Keratinocyte (primary cell): ENCODE data around the gene NCKIPSD. TPM values are rescaled to one million over a fixed set of nuclear protein-coding genes. Genes with fewer than 3 reads are reported as not detected.

Experiments used
- DNase-seq: peaks from one replicate; pipeline ENCODE4 v3.0.0-alpha.2; 2011; ENCODE audit warnings: low read depth, missing footprints, low spot score
- FAIRE-seq: peaks from 2 replicates; lab custom pipeline; 2011; peaks lifted over from hg19 to GRCh38; lab: Jason Lieb, UNC
- H2AFZ ChIP-seq: 2 replicates; pipeline ENCODE4 v1.6.0; 2012; ENCODE audit warnings: low read length, control low read depth, inconsistent platforms; ENCODE audit not compliant: control insufficient read depth
- H3K27ac ChIP-seq: 2 replicates; pipeline ENCODE4 v1.5.1; 2011; ENCODE audit warnings: low read length; ENCODE audit not compliant: control insufficient read depth, insufficient read depth
- H3K27me3 ChIP-seq: 3 replicates; pipeline ENCODE4 v1.6.0; 2011; ENCODE audit warnings: low read length; ENCODE audit not compliant: control insufficient read depth, insufficient read depth; ENCODE audit errors: extremely low read depth
- H3K36me3 ChIP-seq, 2 experiments: 2 replicates in 1 of 2; 3 replicates in 1 of 2; pipeline ENCODE4 v1.5.1; 2011; ENCODE audit warnings: low read length in 2 of 2, mild to moderate bottlenecking in 1 of 2; ENCODE audit not compliant: control insufficient read depth in 2 of 2, insufficient read depth in 2 of 2; ENCODE audit errors: extremely low read depth in 1 of 2
- H3K4me1 ChIP-seq: 3 replicates; pipeline ENCODE4 v1.5.1; 2011; ENCODE audit warnings: low read length; ENCODE audit not compliant: control insufficient read depth, insufficient read depth; ENCODE audit errors: extremely low read depth
- H3K4me2 ChIP-seq: 3 replicates; pipeline ENCODE4 v1.6.0; 2011; ENCODE audit warnings: low read depth, low read length; ENCODE audit not compliant: control insufficient read depth, insufficient read depth; ENCODE audit errors: extremely low read depth
- H3K4me3 ChIP-seq, 3 experiments: fragments of 200-600 bp in 1 of 3; sonication (generic) in 1 of 3; 2 replicates in 2 of 3; 3 replicates in 1 of 3; pipeline ENCODE4 v1.5.1; 2011 to 2016; ENCODE audit warnings: low read length in 3 of 3, mild to moderate bottlenecking in 3 of 3, control low read depth in 2 of 3, inconsistent platforms in 1 of 3, low read depth in 1 of 3, mixed read lengths in 1 of 3, mixed run types in 1 of 3, moderate library complexity in 1 of 3; ENCODE audit not compliant: control insufficient read depth in 2 of 3, insufficient read depth in 2 of 3; ENCODE audit errors: extremely low read depth in 1 of 3
- H3K79me2 ChIP-seq: 2 replicates; pipeline ENCODE4 v1.6.0; 2012; ENCODE audit warnings: low read length; ENCODE audit not compliant: control insufficient read depth, insufficient read depth
- H3K9ac ChIP-seq: 3 replicates; pipeline ENCODE4 v1.6.0; 2011; ENCODE audit warnings: low read length; ENCODE audit not compliant: control insufficient read depth, insufficient read depth; ENCODE audit errors: extremely low read depth
- H3K9me1 ChIP-seq: 3 replicates; pipeline ENCODE4 v1.6.0; 2011; ENCODE audit warnings: low read length; ENCODE audit not compliant: control insufficient read depth, insufficient read depth; ENCODE audit errors: extremely low read depth
- H3K9me3 ChIP-seq: 2 replicates; pipeline ENCODE4 v1.5.1; 2012; ENCODE audit warnings: low read depth, low read length; ENCODE audit not compliant: control insufficient read depth
- H4K20me1 ChIP-seq: 3 replicates; pipeline ENCODE4 v1.6.0; 2011; ENCODE audit warnings: low read length; ENCODE audit not compliant: control insufficient read depth, insufficient read depth; ENCODE audit errors: extremely low read depth
- EZH2 ChIP-seq: IDR thresholded peaks from one replicate; pipeline ENCODE4 v1.6.1; 2012; ENCODE audit warnings: inconsistent platforms, mild to moderate bottlenecking, low read length, moderate library complexity
- dilution Hi-C: fragments of 300-500 bp; cut with MboI; formaldehyde crosslinking; loops from one replicate; pipeline ENCODE4 v1.7.0; 2020; ENCODE audit warnings: low sequenced_read_pairs; ENCODE audit not compliant: extremely low pct_ligation_motif_present
- polyA plus RNA-seq, 5 experiments: library from polyadenylated mRNA; depleted of rRNA in 3 of 5; stranded (reverse) in 3 of 5; stranded (forward) in 1 of 5; unstranded in 1 of 5; fragments of >200 nt; gene quantifications; 1 replicate in 1 of 5; 2 replicates in 3 of 5; 3 replicates in 1 of 5; pipeline versions ENCODE4 v1.2.1 to v1.2.3, GENCODE V29; 2011 to 2012; ENCODE audit warnings: missing spikeins in 2 of 5, low read depth in 1 of 5, low replicate concordance in 1 of 5
- TF ChIP-seq, protein P1 (sequence below), 3 experiments: IDR thresholded peaks in 1 of 3; conservative IDR thresholded peaks in 1 of 3; optimal IDR thresholded peaks in 1 of 3; 2 replicates in 2 of 3; 3 replicates in 1 of 3; pipeline versions ENCODE3 to v1.5.1; 2011; ENCODE audit warnings: low read length in 3 of 3, mild to moderate bottlenecking in 3 of 3, moderate library complexity in 2 of 3, control low read depth in 1 of 3, inconsistent platforms in 1 of 3; ENCODE audit not compliant: insufficient read depth in 2 of 3; ENCODE audit errors: extremely low read depth in 1 of 3

NCKIPSD gene
- polyA plus RNA-seq, 1 donor (not counting 4 experiments of a cell fraction or from before 2014, with no cell fraction given) = 9.8 TPM

DNA sequence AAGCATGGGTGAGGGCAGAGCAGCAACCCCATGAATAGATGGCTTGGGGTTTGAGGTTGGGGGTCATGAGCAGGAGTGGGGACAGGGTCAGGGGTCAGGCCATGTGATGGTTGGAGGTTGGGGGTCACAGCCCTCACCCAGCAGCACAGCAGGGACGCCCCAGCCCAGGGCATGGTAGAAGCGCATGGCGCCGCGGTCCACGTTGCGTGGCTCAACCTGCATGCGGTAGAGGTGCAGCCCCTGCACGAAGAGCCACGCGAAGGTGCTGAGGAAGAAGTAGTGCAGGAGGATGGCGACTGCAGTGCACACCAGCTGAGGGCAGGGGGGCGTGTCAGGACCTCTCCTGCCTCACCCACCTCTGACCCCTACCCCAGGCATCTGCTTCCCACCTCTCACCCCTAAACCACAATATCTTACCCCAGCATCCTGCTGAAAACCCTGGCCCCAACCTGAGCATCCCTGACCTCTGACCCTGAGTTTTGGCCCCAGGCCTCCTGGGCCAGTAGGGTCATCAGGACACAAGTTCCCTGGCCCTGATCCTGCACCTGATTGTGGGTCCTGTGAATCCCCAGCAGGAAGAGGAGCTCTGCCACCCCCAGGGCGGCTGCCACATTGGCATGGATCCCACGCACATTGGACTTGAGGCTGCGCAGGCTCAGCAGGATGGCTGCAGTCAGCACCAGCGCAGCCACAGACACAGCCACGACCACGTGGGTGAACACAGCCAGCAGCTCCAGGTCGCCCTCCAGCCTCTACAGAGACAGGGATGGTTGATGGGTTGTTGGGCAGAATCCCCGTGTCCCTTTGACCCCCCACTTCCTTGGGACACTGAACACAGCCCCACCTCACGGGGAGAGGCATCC lies 40.6 kb downstream of the NCKIPSD start:
- Histone ChIP-seq H2AFZ (no peak overlapping the region), H3K79me2 (no peaks in the 10 kb centered on the region), H3K36me3 (no peaks in the 10 kb centered on the region), H3K9ac (no peak overlapping the region), H3K9me3 (no peaks in the 10 kb centered on the region), H3K4me3 (no peak overlapping the region), H3K4me2 (no peak overlapping the region), H3K27ac (no peak overlapping the region), H3K9me1 (no peaks in the 10 kb centered on the region), H4K20me1 (no peaks in the 10 kb centered on the region), H3K27me3 (peaks cover 4% of the 10 kb centered on the region), H3K4me1 (no peaks in the 10 kb centered on the region)
- no peak for DNase-seq
- no peak for FAIRE-seq
- no peak for TF ChIP-seq EZH2
- TF ChIP-seq, protein P1, sequence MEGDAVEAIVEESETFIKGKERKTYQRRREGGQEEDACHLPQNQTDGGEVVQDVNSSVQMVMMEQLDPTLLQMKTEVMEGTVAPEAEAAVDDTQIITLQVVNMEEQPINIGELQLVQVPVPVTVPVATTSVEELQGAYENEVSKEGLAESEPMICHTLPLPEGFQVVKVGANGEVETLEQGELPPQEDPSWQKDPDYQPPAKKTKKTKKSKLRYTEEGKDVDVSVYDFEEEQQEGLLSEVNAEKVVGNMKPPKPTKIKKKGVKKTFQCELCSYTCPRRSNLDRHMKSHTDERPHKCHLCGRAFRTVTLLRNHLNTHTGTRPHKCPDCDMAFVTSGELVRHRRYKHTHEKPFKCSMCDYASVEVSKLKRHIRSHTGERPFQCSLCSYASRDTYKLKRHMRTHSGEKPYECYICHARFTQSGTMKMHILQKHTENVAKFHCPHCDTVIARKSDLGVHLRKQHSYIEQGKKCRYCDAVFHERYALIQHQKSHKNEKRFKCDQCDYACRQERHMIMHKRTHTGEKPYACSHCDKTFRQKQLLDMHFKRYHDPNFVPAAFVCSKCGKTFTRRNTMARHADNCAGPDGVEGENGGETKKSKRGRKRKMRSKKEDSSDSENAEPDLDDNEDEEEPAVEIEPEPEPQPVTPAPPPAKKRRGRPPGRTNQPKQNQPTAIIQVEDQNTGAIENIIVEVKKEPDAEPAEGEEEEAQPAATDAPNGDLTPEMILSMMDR (optimal IDR thresholded peaks at IDR 0.05 in 1 of 3, IDR thresholded peaks at IDR 0.05 in 1 of 3, conservative IDR thresholded peaks at IDR 0.05 in 1 of 3; ENCODE audit: extremely low read depth in 1 of 3, insufficient read depth in 2 of 3, low read length in 3 of 3) = no peak
- dilution Hi-C loops = no loop called here

- no peak overlapping the region for H2AFZ ChIP-seq
- no peaks in the 10 kb centered on the region for H3K9me1 ChIP-seq
- H4K20me1 ChIP-seq = no peaks in the 10 kb centered on the region
- TF ChIP-seq EZH2 = no peak
- TF ChIP-seq, protein P1 (optimal IDR thresholded peaks at IDR 0.05 in 1 of 3, IDR thresholded peaks at IDR 0.05 in 1 of 3, conservative IDR thresholded peaks at IDR 0.05 in 1 of 3; ENCODE audit: extremely low read depth in 1 of 3, insufficient read depth in 2 of 3, low read length in 3 of 3) = no peak
- no peaks in the 10 kb centered on the region for H3K9me3 ChIP-seq
- dilution Hi-C loops = no loop called here
- no peak overlapping the region for H3K9ac ChIP-seq
- no peak overlapping the region for H3K27ac ChIP-seq
- no peak for FAIRE-seq
- no peak for DNase-seq
- H3K4me2 ChIP-seq = no peak overlapping the region
- peaks cover 4% of the 10 kb centered on the region for H3K27me3 ChIP-seq
- no peaks in the 10 kb centered on the region for H3K79me2 ChIP-seq
- H3K4me3 ChIP-seq = no peak overlapping the region
- no peaks in the 10 kb centered on the region for H3K36me3 ChIP-seq
- no peaks in the 10 kb centered on the region for H3K4me1 ChIP-seq
Observed at GRCh38 chr3:48642605-48643004, 43.1 kb downstream of the NCKIPSD start.
